Stimulated activated CD4-positive, alpha-beta T cell treated with anti-CD3 and anti-CD28 coated beads, TNF-alpha, amount 100 ng/mL, for 1 hour (primary cell): Measurements from ENCODE around the gene NEDD4L.

ENCODE experiments used
- DNase-seq, 3 donors: peaks; one replicate each; pipeline ENCODE4 v3.0.0-alpha.2; 2020; ENCODE audit warnings: low read depth in 3 of 3, low spot score in 1 of 3

Gene NEDD4L

DNA sequence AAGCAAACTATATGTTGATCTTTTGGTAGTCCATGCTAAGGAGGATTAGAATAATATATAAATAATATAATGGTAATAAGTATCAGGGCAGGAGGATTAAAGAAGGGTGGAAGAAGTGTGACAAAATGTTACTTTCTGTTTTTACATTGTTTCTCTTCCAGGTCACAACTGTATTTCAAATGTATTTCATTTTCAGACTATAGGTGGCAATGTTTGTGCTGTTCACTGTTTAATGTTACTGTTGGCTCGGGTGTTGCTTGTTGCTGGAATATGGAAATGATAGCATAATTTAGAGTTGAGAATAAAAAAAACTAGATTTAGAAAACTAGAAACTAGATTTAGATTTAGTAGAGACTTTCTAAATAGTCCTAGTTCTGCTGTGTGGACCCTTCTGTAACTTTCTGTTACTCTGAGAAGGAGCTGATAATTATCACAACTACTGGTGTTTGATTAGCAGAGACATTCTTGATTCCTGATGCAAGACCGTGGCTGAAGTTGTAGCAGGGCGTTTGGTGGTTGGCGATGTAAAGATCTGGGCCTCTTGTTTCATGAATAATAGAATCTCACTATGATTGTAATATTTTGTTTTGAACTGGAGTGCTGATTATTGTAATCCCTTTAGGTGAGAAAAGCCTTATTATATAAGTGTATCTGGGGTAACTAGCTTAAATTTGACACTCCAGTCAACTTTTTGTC lies 7.9 kb downstream of the NEDD4L start:
- no peak for DNase-seq

DNA sequence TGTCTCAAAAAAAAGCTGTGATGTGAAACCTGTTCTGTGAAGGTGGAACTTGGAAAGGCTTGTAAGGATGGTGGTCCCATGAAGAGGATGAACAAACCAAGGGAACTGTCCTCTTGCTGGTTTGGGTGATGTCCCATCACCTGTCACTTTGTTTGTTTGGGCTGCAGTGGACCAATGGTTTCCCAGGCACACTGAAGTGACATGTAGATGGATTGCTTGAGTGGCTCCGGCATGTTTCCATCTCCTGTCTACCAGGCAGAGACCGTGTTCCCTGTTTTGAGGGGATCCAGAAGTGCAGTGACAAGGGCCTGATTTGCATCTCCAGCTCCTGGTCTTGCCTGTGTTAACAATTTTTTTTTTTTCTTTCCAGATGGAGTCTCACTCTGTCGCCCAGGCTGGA lies 8.9 kb downstream of the NEDD4L start:
- DNase-seq, result no peak

DNA sequence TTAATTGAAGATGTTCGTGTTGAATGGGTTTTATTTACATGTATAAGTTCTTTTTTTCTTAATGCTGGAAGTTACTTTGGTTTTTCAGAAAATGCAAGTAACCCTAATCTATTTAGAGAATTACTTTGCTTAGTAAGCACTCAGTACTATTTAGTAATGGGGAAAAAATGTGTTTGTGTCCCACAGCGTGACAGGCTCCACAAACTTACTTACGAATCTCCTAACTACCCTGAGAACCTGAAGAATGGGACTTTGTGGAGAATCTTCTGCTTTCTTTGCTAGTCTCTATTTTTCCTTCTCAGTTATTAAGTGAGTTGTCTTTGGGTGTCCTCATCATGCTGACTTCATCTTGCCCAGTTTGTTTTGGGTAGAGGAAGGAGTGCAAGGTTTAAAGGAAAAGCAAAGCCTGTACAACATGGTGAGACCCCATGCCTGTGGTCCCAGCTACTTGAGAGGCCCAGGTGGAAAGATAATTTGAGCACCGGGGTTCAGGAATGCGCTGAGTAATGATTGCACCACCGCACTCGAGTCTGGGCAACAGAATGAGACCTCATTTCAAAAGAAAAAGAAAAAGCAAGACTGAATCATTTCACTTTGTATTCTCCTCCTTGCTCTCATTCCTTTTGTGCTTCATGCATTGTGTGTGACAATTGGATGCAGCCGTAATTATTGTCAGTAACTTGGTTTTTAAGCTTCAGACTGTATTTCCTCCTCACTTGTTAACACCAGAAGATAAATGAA lies 10.2 kb downstream of the NEDD4L start:
- DNase-seq, result no peak

DNA sequence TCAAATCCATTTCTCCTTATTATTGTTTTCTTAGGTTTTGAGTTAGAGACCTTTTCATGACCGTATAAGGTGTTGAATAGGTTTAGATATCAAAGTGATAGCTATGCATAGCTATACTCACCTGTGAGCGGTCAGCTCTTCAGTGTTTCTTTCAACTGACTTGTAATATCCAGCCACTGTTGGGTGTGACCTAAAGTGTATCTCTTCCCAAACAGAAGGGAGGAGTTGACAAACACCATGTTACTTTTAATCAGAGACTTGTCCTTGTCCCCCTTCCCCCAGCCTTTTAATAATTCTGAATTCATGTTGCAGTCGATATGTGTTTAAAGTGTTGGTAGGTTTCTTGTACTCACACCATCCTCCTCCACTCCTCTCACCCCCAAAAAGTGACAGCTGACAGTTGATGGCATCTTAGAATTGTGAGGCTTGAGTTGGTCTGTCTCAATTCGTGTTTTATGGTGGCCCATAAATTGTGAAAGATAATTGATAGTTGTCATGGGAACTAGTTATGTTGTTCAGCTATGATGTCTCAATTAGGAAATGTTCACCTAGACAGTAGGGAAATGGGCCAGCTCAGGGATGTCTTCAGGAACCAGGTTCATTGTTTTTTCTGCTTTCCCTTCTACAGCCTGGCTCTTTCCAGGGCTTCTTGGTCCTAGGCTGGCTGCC lies 12.0 kb downstream of the NEDD4L start:
- no peak for DNase-seq

DNA sequence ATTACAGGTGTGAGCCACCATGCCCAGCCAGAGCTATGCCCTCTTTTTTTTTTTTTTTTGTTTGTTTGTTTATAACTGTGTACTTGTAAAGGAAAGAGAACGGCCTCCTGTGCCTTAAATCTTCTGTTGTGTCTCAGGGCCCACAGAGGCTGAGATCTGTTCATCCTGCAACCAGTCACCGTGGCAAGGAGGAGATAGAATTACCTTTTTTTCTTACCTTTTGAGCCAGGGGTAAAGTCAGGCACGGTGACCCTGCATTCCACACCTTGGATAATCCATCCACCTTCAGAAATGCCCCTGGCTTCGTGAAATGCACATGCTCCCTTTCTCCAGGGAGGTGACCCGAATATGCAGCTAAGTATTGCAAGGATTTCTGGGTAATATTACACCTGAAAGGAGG lies 12.8 kb downstream of the NEDD4L start:
- no peak for DNase-seq

DNA sequence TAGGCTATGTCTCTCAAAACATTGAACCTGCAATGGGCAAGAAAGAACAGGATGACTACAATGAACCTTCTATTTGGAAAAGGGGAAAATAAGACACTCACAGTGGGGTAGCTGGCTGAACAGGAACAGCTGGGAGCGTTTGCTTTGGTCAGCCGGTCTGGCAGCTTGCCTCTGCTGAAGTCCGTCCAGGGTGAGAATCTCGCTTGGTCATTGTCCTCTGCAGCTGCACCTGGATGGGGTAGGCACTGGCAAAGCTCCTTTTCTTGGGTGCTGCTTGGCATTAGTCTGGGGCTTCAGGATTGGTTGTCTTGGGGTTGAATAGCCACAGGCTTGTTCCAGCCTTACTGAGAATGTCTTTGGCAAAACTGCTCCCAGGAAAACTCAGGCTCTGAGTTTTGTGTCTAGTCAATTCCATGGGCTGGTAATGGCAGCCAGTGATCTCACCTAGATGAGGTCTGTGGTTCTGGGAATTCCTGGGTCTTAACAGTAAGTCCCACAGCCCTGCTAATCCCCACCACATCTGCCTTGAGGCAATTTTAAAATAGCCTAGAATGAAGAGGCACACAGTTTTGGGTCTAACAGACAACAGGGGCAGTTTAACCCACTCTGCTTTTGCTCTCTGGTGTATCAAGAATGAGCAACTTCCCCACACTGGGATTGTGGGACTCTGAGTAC lies 13.4 kb downstream of the NEDD4L start:
- DNase-seq, result no peak

DNA sequence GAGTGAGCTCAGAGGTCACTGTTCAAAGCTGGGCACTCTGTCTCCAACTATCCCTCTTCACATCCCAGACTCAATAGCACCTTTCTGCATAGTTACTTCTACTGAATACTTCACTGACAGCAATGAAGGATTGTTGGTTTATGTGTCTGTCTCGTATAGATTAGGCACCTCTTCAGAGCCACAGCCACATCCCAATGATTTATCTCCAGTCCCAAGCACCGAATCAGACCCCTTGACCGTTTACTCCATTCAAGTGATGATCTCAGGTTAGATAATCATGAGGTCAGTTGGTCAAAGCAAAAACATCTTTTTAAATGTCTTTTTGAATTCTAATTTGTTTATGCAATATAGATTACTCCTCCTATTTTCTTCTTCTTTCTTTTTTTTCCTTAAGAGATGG lies 14.7 kb downstream of the NEDD4L start:
- no peak for DNase-seq

DNA sequence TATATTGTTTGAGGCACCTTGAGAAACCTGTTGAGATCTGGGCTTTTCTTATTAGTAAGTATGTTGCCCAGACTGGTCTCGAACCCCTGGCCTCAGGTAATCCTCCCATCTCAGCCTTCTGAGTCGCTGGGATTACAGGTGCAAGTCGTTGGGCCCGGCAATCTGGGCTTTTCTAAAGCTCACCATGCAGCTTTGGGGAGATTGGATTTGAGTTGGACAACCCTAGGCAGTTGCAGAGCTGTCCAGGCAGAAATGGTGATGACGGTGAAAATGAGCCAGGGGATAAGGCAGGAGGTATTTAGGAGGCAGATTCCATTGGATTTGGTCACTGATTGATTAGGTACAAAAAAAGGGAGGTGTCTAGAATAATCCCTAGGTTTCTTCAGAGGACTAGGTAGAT lies 16.2 kb downstream of the NEDD4L start:
- no peak for DNase-seq

DNA sequence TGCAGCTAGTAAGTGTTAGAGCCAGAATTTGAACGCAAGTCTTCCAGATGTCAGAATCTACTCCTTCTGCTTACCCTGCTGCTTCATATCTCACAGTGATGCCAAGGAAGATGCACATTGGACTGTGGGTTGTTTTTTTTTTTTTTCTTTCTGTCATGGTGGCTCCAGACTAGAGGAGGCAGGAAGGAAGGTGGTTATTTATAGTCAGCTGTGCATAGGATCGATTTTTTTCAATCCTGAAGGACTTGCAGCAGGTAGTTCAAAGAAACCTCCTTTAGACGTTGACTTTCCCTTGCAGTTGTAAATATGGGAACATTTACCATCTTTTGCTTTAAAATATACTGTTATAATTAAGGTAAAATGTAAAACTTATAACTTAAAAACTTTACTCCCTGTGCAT lies 17.3 kb downstream of the NEDD4L start:
- no peak for DNase-seq

DNA sequence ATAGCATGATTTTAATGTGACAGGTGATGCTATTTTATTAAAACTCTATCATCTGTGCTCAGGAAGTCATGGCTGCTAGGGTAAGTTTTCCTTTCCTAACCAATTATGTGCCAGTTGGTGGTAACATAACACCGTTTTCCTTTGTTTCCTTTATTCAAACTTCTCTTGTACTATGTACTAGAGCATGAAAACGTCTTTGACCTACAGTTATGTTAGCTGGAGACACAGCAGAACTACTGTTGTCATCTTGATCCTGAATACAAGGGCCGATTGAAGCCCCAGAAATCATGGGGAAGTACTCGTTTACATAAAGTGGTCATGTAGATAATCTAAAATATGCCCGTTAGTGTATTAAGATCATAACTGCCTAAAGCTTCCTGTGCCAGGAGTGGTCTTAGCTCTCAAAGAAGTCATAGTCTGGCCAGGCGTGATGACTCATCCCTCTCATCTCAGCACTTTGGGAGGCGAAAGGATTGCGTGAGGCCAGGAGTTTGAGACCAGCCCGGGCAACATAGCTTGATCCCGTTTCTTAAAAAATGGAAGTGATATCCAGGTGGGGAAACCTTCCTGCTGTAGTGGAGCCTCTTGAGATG lies 20.5 kb downstream of the NEDD4L start:
- no peak for DNase-seq

DNA sequence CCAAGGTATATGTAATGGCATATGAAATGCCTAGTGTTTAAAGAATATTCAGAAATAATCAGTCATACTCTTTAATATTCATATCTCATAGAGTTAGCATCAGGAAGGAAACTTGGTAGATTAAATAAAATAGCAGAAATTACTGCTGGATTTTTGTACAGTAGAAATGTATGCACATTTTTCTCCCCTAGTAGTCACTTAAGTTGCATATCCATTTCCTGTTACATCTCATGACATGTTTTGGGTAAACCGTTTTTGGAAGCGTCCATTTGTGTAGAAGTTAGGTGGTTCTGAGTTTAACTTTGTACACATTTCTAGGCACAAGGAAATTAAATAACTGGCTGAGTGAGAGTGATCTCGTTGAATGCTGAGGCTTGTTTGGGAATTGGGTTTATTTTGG lies 21.9 kb downstream of the NEDD4L start:
- no peak for DNase-seq

DNA sequence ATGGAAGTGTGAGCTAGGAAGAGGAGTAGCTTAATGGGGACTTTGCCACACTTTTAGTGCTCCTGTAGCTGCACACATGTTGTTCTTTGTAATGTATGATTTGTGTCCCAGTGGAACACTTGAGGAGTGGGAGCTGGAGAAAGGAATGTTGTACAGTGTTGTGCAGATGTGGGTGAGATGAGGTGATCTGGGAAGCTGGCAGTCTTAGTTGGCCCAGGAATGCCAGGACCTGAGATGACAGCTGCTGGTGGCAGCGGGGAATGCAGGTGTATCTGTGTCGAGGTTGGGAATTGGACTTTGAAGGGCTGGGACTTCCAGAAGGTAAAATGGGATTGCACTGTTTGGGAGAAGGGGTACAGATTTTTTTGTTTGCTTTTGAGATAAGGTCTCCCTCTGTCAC lies 23.6 kb downstream of the NEDD4L start:
- no peak for DNase-seq

DNA sequence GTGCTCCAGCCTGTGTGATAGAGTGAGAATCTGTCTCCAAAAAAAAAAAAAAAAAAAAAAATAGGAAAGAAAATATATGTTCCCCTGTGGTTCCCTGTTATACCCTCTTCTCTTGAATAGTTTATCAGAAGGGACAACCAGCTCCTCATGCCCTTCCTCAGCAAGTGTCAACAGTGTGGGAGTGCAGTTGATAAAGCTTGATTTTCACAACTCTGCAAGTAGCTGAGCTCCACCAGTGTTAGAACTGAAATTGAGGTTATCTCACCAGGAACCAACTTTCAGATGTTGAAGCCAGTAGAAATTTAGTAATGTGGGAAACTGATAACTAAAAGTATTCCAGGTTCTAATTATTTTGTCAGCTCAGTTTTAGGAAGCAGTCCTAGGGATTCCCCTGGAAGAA lies 25.1 kb downstream of the NEDD4L start:
- DNase-seq, result no peak

DNA sequence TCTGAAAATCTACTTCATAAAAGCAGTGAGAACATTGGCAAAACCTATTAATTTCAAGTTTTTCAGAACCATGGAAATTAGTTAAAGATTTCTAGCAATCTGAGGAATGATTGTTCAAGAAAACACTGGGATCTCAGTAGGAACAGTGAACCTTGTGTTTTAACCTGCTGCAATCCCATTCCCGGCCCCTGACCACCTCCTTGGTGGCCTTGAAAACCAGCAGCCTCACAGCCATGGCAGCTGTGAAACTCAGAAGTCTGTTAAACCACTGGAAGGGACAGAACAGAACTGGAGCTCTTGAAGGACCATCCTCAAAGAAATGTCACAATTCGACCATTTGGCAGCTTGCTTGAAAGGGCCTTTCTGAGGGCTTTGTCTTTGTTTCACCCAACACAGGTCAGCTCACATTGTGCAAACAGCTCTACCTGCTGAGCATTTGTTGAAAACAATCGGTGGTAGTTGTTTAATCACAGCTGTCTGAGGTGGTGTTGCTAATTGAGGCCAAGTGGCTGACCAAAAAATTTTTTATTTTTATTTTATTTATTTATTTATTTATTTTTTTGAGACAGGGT lies 25.8 kb downstream of the NEDD4L start:
- DNase-seq, result no peak

DNA sequence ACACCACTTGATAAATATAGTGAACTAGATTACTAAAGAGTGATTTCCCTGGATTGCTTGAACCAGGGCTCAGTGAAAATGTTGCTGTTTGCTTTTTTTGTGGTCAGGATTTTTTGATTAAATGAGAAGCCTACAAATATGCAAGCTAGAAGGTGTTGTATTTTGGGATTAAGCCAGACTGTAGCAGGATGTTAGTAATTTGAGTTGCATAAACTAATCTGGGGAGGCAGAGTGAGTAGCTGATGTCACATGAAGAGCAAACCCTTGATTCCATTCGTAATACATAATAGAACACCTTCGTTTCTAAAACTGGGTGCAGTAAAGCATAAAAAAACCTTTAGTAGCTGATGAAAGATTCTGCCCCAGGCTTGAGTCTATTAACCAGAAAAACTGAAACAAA lies 32.0 kb downstream of the NEDD4L start:
- no peak for DNase-seq

DNA sequence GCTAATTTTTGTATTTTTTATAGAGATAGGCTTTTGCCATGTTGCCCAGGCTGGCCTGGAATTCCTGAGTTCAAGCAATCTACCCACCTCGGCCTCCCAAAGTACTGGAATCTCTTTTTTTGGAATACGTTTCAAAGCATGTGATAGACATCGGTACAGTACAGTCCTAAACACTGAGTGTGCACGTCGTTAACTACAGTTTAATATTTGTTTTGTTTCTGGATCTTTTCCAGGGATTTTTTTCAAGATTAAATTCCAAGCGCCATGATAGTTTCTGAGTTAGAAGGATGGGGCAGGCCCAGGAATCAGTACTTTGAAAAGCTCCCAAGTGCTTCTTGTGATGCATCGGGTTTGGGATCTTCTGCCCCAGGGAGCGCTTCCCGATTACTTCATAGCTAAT lies 33.3 kb downstream of the NEDD4L start:
- DNase-seq, result no peak

DNA sequence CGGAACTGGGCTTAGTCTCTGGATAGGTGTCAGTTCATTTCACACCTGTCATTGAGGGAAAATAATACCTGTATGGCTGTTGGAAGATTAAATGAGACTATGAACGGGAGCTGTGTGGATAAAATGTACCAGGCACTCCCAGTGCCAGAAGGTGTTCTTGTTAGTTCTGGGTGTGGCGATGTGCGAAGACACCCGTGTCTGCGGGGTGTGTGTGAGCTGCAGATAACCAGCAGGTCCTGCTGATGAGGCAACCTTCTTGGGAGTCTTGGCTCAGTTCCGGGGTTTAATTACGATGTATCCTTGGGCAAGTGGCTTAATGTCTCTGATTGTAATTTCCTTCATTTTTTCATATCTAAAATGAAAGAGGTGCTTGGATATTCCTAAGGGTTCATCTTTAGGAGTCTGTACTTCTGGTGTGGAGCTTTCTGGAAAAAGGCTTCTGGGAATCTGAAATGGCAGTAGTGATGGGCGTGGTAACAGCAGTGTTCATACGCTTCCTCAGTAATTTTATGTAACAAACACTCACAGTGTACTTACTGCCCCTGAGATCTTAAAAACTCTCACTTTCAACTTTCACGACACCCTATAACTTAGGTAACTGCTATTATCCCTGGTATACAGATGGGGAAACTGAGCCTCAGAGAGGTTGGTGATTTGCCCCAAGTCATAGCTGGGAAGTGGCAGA lies 35.0 kb downstream of the NEDD4L start:
- no peak for DNase-seq

DNA sequence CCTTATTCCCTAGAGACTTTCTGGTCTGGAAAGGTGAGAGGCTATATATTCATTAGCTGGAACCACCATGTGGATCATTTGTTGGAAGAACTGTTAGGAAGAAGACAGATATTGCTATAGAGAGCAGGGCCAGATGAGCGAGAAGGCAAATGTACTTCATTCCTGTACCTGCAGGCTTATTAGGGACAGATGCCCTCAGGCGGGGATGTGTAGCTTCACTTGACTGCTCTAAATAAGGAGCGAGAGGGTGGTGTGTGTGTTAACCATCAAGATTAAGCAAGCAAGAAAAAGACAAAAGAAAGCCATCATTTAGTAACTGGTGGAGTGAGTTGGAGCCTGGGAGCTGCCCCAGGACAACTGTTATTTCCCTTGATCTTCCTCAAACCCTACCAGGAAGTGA lies 36.4 kb downstream of the NEDD4L start:
- DNase-seq, result no peak

DNA sequence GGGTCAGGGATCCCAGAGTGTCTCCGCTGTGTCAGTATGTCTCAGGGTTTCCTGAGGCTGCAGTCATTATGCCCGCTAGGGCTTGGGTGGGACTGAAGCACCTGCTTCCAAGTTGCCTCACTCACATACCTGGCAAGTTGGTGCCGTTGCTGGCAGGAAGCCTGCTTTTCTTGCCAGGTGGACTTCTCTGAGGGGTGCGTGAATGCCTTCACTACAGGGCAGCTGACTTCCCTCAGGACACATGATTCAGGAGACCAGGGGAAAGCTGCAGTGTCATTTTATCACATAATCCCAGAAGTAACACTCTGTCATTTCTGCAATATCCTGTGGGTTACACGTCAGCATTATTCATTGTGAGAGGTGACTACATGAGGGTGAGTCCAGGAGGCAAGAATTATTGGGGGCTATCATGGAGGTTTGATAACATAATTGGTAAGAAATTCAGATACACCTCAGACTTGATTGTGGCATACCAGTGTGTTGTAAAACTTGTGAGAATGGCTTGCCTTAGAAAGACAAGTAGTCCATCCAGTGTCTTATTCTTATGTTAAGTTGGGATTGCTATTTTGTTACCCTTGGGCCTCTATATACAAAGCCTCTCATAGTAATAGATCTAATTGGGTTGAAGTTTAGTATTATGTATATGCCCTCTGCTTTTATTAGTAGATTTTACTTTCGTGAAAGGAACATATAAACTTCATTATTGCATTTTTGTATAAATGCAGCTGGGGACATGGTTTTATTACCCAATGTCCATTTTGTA lies 44.1 kb downstream of the NEDD4L start:
- no peak for DNase-seq

DNA sequence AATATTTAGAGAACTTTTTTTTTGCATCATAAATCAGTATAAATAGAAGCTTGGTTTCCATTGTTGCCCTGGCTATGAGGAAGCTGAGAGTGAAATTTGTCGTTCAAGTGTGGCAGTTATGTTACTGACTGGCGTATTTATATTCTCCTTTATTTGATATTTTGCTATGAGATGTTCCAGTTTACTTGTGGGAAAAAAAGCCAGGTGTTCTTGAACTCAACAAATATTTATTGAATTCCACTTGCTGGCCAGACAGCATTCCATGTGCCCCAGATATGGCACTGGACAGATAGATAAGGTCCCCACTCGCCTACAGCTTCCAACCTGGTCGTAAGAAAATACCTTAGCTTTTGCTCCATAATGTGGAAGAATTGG lies 44.7 kb downstream of the NEDD4L start:
- DNase-seq, result no peak
